HG03025 (cell line): Measurements from ENCODE around the gene EIF1AX.
"Not testable (repeated sequence)": the region's sequence is repeated elsewhere in the genome, so short reads cannot be mapped to it uniquely, and the experiment has no call there.

ENCODE experiments used
- ATAC-seq: cut with Tn5 transposase; IDR thresholded peaks from one replicate; pipeline ENCODE4 v1.9.1; 2021; ENCODE audit warnings: mild to moderate bottlenecking, moderate library complexity; ENCODE audit not compliant: unreplicated experiment, low FRiP score

Gene EIF1AX

GRCh38 chrX:20141281-20142220 is at the start of gene EIF1AX:
Gene EIF1AX (minus strand): TSS chrX:20141838. CDS start chrX:20141640, 198 bp downstream.
- ATAC-seq: peak; percentile 99

GRCh38 chrX:20189171-20189570 is 47.5 kb upstream of the EIF1AX start:
- ATAC-seq: no peak

GRCh38 chrX:20181598-20182329 is 40.1 kb upstream of the EIF1AX start:
- no peak for ATAC-seq

- ATAC-seq: no peak
Measured at GRCh38 chrX:20177093-20177492, 35.5 kb upstream of the EIF1AX start.

GRCh38 chrX:20173856-20174255 is 32.2 kb upstream of the EIF1AX start:
- ATAC-seq: no peak

GRCh38 chrX:20173313-20173712 is 31.7 kb upstream of the EIF1AX start:
- no peak for ATAC-seq

GRCh38 chrX:20171887-20172286 is 30.2 kb upstream of the EIF1AX start:
- no peak for ATAC-seq

GRCh38 chrX:20162516-20162915 is 20.9 kb upstream of the EIF1AX start:
- ATAC-seq: not testable (repeated sequence)

GRCh38 chrX:20159797-20160385 is 18.3 kb upstream of the EIF1AX start:
- no peak for ATAC-seq

GRCh38 chrX:20151689-20152088 is 10.1 kb upstream of the EIF1AX start:
- ATAC-seq: no peak

- ATAC-seq: no peak
Measured at GRCh38 chrX:20149326-20149725, 7.7 kb upstream of the EIF1AX start.

GRCh38 chrX:20147561-20147960 is 5.9 kb upstream of the EIF1AX start:
- ATAC-seq: no peak

- ATAC-seq: no peak
Measured at GRCh38 chrX:20144491-20144890, 2.9 kb upstream of the EIF1AX start.

GRCh38 chrX:20143561-20143960 is 1.9 kb upstream of the EIF1AX start:
- ATAC-seq: no peak

GRCh38 chrX:20143111-20143510 is 1.5 kb upstream of the EIF1AX start:
- no peak for ATAC-seq

GRCh38 chrX:20140420-20140819 is 1.2 kb downstream of the EIF1AX start:
- ATAC-seq: no peak

GRCh38 chrX:20139966-20140365 is 1.7 kb downstream of the EIF1AX start:
- ATAC-seq: no peak

- no peak for ATAC-seq
Measured at GRCh38 chrX:20135944-20136343, 5.7 kb downstream of the EIF1AX start.

GRCh38 chrX:20132666-20133065 is 9.0 kb downstream of the EIF1AX start:
- ATAC-seq: no peak

GRCh38 chrX:20130357-20130756 is 11.3 kb downstream of the EIF1AX start:
- no peak for ATAC-seq

GRCh38 chrX:20129547-20129946 is 12.1 kb downstream of the EIF1AX start:
- no peak for ATAC-seq
